ENCODE measurements around the gene TBCK. TPM values are rescaled to one million over a fixed set of nuclear protein-coding genes. Genes with fewer than 3 reads are reported as not detected.
A peak's percentile ranks its signal among the peaks of the same experiment; 100 is the strongest.

The TBCK gene
- total RNA-seq, 1 experiment from 2014 or later, result 7.6 TPM

- H3K9me2 ChIP-seq (replicated peaks; ENCODE audit: low read length), result no peaks in the 10 kb centered on the region
- H3K9ac ChIP-seq (ENCODE audit: low read length), result no peak overlapping the region
- BruUV-seq (replicated peaks), result no TSS peak
- DNase-seq (no peak), ATAC-seq (no peak)
- no peaks in the 10 kb centered on the region for H4K20me1 ChIP-seq (ENCODE audit: low read length)
- CTCF ChIA-PET, result no interaction called here
- H3F3A ChIP-seq (ENCODE audit: low read length, unreplicated experiment), result no peaks in the 10 kb centered on the region
- H3K27ac ChIP-seq (ENCODE audit: low read length), result no peak overlapping the region
- H3K4me3 ChIP-seq (ENCODE audit: low read length), result no peak overlapping the region
- no peaks in the 10 kb centered on the region for H3K27me3 ChIP-seq (ENCODE audit: low read length)
- no peaks in the 10 kb centered on the region for H3K36me3 ChIP-seq (ENCODE audit: low read depth, low read length)
- H3K79me2 ChIP-seq (ENCODE audit: low read length), result no peaks in the 10 kb centered on the region
- intact Hi-C loops (cut with micrococcal nuclease), result no loop called here
- H2AFZ ChIP-seq (ENCODE audit: low read length), result no peak overlapping the region
- TF ChIP-seq EZH2 (IDR thresholded peaks at IDR 0.05; ENCODE audit: low read length, unreplicated experiment) (no peak), EZH2phosphoT487 (IDR thresholded peaks at IDR 0.05; ENCODE audit: borderline replicate concordance, low read length) (no peak)
- TF ChIP-seq, protein P1, sequence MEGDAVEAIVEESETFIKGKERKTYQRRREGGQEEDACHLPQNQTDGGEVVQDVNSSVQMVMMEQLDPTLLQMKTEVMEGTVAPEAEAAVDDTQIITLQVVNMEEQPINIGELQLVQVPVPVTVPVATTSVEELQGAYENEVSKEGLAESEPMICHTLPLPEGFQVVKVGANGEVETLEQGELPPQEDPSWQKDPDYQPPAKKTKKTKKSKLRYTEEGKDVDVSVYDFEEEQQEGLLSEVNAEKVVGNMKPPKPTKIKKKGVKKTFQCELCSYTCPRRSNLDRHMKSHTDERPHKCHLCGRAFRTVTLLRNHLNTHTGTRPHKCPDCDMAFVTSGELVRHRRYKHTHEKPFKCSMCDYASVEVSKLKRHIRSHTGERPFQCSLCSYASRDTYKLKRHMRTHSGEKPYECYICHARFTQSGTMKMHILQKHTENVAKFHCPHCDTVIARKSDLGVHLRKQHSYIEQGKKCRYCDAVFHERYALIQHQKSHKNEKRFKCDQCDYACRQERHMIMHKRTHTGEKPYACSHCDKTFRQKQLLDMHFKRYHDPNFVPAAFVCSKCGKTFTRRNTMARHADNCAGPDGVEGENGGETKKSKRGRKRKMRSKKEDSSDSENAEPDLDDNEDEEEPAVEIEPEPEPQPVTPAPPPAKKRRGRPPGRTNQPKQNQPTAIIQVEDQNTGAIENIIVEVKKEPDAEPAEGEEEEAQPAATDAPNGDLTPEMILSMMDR (conservative IDR thresholded peaks at IDR 0.05; ENCODE audit: low read depth, low read length), result no peak
- no peak overlapping the region for H3K4me2 ChIP-seq (ENCODE audit: low read length)
- H3K4me1 ChIP-seq (ENCODE audit: insufficient read depth, low read length), result no peaks in the 10 kb centered on the region
- POLR2A ChIA-PET (ENCODE audit: unreplicated experiment), result no interaction called here
- H3K9me3 ChIP-seq (ENCODE audit: low read length), result no peaks in the 10 kb centered on the region
Observed at GRCh38 chr4:106195435-106195950, 120.5 kb downstream of the TBCK start.

DNA sequence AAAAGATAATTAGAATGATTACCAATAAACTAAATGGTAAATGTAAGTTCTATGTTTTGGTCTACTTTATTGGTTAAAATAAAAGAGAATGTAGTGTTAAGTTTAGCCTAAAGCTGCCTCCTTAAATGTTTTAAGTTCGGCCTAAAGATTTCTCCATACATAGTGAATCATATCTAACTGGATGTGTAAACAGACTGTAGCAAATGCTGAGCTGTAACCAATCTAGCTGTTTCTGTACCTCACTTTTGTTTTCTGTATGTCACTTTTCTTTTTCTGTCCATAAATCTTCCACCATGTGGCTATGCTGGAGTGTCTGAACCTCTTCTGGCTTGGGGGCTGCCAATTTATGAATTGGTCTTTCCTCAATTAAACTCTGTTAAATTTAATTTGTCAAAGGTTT lies 121.2 kb downstream of the TBCK start:
- no peaks in the 10 kb centered on the region for H3K9me3 ChIP-seq (ENCODE audit: low read length)
- H3K4me2 ChIP-seq (ENCODE audit: low read length), result no peak overlapping the region
- H3K9me2 ChIP-seq (replicated peaks; ENCODE audit: low read length), result no peaks in the 10 kb centered on the region
- ChIA-PET CTCF (no interaction called here), POLR2A (ENCODE audit: unreplicated experiment) (no interaction called here)
- H3F3A ChIP-seq (ENCODE audit: low read length, unreplicated experiment), result no peaks in the 10 kb centered on the region
- H3K36me3 ChIP-seq (ENCODE audit: low read depth, low read length), result no peaks in the 10 kb centered on the region
- no peaks in the 10 kb centered on the region for H3K4me1 ChIP-seq (ENCODE audit: insufficient read depth, low read length)
- no peak overlapping the region for H2AFZ ChIP-seq (ENCODE audit: low read length)
- intact Hi-C loops (cut with micrococcal nuclease), result no loop called here
- no peak overlapping the region for H3K27ac ChIP-seq (ENCODE audit: low read length)
- H3K79me2 ChIP-seq (ENCODE audit: low read length), result no peaks in the 10 kb centered on the region
- no peak overlapping the region for H3K4me3 ChIP-seq (ENCODE audit: low read length)
- TF ChIP-seq, protein P1 (conservative IDR thresholded peaks at IDR 0.05; ENCODE audit: low read depth, low read length), result no peak
- no peak for TF ChIP-seq EZH2 (IDR thresholded peaks at IDR 0.05; ENCODE audit: low read length, unreplicated experiment)
- ATAC-seq, result no peak
- no peak overlapping the region for H3K9ac ChIP-seq (ENCODE audit: low read length)
- DNase-seq, result peak; percentile 8
- no peaks in the 10 kb centered on the region for H3K27me3 ChIP-seq (ENCODE audit: low read length)
- BruUV-seq (replicated peaks), result no TSS peak
- no peaks in the 10 kb centered on the region for H4K20me1 ChIP-seq (ENCODE audit: low read length)

DNA sequence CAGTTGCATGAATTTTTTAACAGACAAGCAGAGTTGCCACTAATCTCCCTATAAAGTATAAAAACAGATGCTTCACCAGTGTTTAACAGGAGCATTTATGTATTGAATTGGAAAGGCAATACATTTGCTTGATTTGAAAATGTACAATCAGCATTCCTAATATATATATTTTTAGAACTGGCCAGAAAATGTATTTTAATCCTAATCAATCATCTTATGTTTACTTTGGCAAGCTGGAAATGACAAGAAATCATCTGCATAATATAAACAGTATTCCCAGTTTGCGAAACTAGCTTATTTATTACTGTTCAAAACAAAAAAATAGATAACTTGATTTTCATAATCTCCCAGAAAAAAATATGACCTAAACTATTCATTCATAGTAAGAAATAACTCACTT lies 123.9 kb downstream of the TBCK start:
- no peak for TF ChIP-seq EZH2 (IDR thresholded peaks at IDR 0.05; ENCODE audit: low read length, unreplicated experiment)
- TF ChIP-seq EZH2phosphoT487 (IDR thresholded peaks at IDR 0.05; ENCODE audit: borderline replicate concordance, low read length), result no peak
- TF ChIP-seq, protein P1 (conservative IDR thresholded peaks at IDR 0.05; ENCODE audit: low read depth, low read length), result no peak
- H3F3A ChIP-seq (ENCODE audit: low read length, unreplicated experiment), result no peaks in the 10 kb centered on the region
- no peak overlapping the region for H3K4me3 ChIP-seq (ENCODE audit: low read length)
- no peaks in the 10 kb centered on the region for H3K27me3 ChIP-seq (ENCODE audit: low read length)
- no peaks in the 10 kb centered on the region for H3K9me2 ChIP-seq (replicated peaks; ENCODE audit: low read length)
- H2AFZ ChIP-seq (ENCODE audit: low read length), result no peak overlapping the region
- ChIA-PET POLR2A (ENCODE audit: unreplicated experiment) (no interaction called here), CTCF (no interaction called here)
- H3K9ac ChIP-seq (ENCODE audit: low read length), result no peak overlapping the region
- BruUV-seq (replicated peaks), result no TSS peak
- DNase-seq (no peak), ATAC-seq (no peak)
- intact Hi-C loops (cut with micrococcal nuclease), result no loop called here
- H4K20me1 ChIP-seq (ENCODE audit: low read length), result no peaks in the 10 kb centered on the region
- H3K4me1 ChIP-seq (ENCODE audit: insufficient read depth, low read length), result no peaks in the 10 kb centered on the region
- no peaks in the 10 kb centered on the region for H3K9me3 ChIP-seq (ENCODE audit: low read length)
- H3K36me3 ChIP-seq (ENCODE audit: low read depth, low read length), result no peaks in the 10 kb centered on the region
- no peaks in the 10 kb centered on the region for H3K79me2 ChIP-seq (ENCODE audit: low read length)
- H3K4me2 ChIP-seq (ENCODE audit: low read length), result no peak overlapping the region
- H3K27ac ChIP-seq (ENCODE audit: low read length), result no peak overlapping the region

Data from PC-3 (cell line).